Measurements from ENCODE around the gene SRPK1.

The SRPK1 gene

DNA sequence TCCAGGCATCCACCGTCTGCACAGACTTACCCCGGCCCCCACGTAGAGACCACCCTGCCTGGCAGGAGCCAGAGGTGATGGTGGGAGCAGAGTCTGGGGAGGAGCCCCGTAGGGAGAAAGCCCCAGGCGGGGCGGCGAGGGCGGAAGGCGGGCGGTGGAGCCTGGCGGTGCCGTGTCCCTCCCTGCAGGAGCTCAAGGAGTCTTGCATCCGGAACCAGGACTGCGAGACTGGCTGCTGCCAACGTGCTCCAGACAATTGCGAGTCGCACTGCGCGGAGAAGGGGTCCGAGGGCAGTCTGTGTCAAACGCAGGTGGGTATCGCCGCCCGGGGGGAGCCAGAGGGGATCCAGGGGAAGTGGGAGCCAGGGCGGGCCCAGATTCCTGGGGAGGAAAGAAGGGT is 134.1 kb downstream of the SRPK1 start:
- no peak for DNase-seq (ENCODE audit: extremely low read depth in 1 of 2, low read depth in 1 of 2)

DNA sequence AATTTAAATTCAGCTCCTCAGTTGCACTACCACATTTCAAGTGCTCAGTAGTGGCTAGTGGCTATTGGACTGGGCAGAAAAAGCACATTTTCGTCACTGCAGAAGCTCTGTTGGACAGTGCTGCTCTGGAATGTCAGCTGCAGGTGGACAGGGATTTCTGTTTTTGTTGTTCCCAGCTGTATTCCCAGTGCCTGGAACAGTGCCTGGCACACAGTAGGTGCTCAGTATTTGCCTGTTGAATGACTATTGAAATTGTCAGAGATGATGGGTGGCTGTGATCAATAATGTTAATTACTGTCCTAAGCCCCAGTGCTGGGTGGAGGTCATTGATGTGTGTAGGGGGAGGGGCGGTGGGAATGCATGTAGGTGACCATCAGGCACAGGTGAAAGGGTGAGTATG is 134.6 kb downstream of the SRPK1 start:
- DNase-seq (ENCODE audit: extremely low read depth in 1 of 2, low read depth in 1 of 2) = no peak

DNA sequence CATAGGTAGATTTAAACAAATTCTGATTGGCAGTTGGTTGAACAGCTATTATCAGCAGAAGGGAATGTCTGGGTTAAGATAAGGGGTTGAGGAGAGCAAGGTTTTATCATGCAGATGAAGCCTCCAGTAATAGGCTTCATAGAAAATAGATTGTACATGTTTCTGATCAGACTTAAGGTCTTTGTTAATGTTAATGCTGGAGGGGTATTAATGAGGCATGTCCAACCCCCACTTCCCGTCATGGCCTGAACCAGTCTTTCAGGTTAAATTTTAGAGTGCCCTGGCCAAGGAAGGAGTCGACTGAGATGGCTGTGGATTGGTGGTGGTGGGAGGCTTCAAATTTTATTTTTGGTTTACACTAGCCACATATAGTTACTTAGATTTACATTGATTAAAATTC is 136.7 kb downstream of the SRPK1 start:
- no peak for DNase-seq (ENCODE audit: extremely low read depth in 1 of 2, low read depth in 1 of 2)

Data from activated CD8-positive, alpha-beta memory T cell treated with anti-CD3 and anti-CD28 coated beads for 1 hour (primary cell).